ENCODE data around the gene THBD. TPM values are rescaled to one million over a fixed set of nuclear protein-coding genes. Genes with fewer than 3 reads are reported as not detected.

Gene THBD
- total RNA-seq, 4 donors from 2014 or later = 144 to 213 (median 178) TPM

DNA sequence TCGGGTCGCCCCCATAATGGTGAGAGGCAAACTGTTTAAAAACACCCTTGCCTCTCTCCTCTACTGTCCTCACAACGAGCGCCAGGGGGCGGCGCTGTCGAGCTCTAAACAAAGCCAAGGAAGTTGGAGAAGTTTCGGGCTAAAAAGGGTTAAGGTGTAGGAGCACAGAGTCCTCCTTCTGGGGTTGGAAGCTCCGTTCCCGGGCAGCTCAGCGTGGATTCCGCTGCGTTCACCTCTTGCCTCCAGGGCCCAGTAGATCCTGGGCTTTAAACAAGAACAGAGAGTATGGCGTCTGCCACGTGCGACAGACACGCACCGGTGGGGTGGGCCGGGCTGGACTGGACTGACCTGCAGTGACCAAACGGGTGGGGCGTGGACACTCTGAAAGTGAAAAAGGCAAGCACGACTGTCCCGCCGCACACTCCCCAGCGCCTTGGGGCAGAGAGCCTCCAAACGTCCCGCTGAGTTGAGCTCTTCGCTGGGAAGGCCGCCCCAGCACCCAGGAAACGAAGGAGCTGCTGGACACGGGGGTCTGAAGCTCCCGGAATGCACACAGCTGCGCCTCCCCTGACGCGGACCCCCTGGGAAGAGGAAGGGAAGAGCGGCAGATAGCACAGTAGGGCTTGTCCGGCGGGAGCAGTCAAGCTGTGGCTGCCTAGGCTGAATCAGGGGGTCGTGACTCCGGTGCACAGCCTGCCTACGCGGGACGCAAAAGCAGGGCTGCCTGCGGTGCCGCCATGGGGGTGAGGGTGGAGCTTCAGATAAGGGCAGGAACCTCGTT, 1.6 kb upstream of the THBD start:
- intact Hi-C loops (cut with DNase I; ENCODE audit: low total_unique reads) = loop anchor here (2.0 to 10.0 kb wide), 3 partner anchors 104 to 284 kb away; no protein-coding TSS in a partner anchor

DNA sequence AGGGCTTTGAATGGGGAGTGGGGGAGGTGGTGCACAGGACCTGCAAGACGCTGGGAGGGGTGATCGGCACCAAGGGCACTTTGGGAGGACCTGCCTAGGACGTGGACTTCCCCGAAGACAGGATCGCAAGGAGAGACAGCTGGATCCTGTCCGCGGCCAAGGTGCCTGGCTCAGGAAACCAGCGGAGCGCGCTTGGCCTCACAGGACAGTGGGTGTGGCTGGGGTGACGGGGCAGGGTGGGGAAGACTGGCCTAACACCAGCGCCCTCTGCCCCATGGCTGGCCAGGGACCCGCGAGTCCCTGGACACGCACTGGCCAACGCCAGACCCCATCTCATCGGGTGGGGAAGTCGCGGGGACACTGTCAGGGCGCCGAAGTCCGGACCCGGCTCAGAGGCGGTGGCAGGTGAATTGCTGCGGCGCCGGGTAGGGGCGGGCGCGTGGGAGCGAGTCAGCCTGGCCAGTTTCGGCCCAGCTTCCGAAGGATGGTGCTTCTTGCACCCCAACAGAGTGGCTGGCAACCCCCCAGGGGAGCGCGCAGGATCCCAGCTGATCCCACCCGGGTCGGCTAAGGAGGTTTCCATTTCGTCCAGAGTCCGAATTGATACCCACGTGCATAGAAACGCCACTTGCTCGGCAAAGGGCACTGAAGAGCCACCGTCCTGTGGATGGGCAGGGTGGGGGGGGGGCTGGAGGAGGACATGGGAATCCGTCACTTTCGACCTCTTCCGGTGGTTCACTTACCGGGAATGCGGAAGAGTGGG, 785 bp upstream of the THBD start:
- DNase-seq (ENCODE audit: low spot score in 2 of 2) = peak; percentile 43 to 92
- intact Hi-C loops (cut with DNase I; ENCODE audit: low total_unique reads) = loop anchor here (2.0 to 10.0 kb wide), 3 partner anchors 105 to 285 kb away; no protein-coding TSS in a partner anchor
- WGBS, 2 donors = 1% methylated on average over 21 to 47 of the region's 48 CpGs
- TF ChIP-seq POLR2A (IDR thresholded peaks at IDR 0.05) = no peak
- TF ChIP-seq, protein P1, sequence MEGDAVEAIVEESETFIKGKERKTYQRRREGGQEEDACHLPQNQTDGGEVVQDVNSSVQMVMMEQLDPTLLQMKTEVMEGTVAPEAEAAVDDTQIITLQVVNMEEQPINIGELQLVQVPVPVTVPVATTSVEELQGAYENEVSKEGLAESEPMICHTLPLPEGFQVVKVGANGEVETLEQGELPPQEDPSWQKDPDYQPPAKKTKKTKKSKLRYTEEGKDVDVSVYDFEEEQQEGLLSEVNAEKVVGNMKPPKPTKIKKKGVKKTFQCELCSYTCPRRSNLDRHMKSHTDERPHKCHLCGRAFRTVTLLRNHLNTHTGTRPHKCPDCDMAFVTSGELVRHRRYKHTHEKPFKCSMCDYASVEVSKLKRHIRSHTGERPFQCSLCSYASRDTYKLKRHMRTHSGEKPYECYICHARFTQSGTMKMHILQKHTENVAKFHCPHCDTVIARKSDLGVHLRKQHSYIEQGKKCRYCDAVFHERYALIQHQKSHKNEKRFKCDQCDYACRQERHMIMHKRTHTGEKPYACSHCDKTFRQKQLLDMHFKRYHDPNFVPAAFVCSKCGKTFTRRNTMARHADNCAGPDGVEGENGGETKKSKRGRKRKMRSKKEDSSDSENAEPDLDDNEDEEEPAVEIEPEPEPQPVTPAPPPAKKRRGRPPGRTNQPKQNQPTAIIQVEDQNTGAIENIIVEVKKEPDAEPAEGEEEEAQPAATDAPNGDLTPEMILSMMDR (IDR thresholded peaks at IDR 0.05) = no peak
- H3K4me3 ChIP-seq (ENCODE audit: low read depth, poor library complexity, severe bottlenecking) = peak overlapping the region; percentile 41

More for the DNA sequence above, 1.6 kb upstream of the THBD start:
- TF ChIP-seq, protein P1 (IDR thresholded peaks at IDR 0.05) = no peak
- no peak for TF ChIP-seq POLR2A (IDR thresholded peaks at IDR 0.05)
- H3K4me3 ChIP-seq (ENCODE audit: low read depth, poor library complexity, severe bottlenecking) = peak overlapping the region; percentile 31
- WGBS, 2 donors = 10 to 23% methylated on average over 29 to 46 of the region's 46 CpGs
- DNase-seq (ENCODE audit: low spot score in 2 of 2) = peak; percentile 84 to 96

DNA sequence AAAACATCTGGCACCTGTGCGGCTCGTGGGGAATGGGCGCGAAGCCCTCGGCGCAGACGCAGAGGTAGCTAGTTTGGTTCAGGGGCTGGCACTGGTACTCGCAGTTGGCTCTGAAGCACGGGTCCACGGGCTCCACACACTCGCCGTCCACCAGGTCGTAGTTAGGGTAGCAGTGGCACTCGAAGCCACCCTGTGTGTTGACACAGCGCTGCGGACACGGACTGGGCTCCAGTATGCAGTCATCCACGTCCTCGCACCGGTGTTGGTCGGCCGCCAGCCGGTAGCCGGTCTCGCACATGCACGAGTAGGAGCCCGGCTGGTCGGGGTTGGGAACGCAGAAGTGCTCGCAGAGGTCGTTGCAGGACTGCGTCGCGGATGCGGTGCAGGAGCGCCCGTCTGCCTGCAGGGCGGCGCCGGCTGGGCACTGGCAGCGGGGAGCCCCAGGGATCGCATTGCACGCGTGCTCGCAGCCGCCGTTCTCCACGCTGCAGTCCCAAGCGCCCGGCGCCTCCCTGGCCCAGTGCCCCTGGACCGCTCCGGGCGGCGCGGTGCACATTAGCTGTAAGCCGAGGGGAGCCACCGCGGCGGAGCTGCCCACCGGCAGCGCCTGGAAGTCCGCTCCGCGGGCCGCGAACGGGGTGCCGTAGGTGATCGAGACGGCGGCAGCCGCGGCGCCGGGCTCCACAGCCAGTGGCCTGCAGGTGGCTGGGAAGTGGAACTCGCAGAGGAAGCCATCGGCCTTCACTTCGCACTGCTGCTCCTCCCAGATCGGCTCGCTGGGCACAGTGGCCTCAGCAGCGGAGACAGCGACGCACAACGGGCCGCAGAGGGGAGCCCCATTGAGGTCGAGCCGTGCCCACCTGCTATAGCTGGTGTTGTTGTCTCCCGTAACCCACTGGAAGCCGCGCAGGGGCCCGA, 930 bp downstream of the THBD start:
- peak overlapping the region; percentile 36 for H3K4me3 ChIP-seq (ENCODE audit: low read depth, poor library complexity, severe bottlenecking)
- DNase-seq (ENCODE audit: low spot score in 2 of 2) = peak; percentile 41 to 91
- TF ChIP-seq, protein P1 (IDR thresholded peaks at IDR 0.05) = no peak
- TF ChIP-seq POLR2A (IDR thresholded peaks at IDR 0.05) = no peak
- WGBS, 2 donors = 3 to 11% methylated on average over 49 to 56 of the region's 92 CpGs
- intact Hi-C loops (cut with DNase I; ENCODE audit: low total_unique reads) = loop anchor here (5.0 to 10.0 kb wide), 2 partner anchors 304 to 354 kb away; partner anchors contain the start of gene NXT1

DNA sequence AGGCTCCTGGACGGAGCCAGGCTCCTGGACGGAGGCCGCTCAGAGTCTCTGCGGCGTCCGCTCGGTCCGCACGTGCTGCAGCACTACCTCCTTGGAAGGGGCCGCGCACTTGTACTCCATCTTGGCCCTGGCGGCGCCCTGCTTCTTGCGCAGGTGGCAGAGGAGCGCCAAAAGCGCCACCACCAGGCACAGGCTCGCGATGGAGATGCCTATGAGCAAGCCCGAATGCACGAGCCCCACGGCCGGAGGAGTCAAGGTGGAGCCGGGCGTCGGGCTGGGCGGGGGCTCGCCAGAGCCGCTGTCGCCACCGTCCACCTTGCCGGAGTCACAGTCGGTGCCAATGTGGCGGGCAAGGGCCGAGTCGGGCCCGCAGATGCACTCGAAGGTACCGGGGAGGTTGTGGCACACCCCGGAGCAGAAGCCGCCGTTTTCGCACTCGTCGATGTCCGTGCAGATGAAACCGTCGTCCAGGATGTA, 1.7 kb downstream of the THBD start:
- DNase-seq (ENCODE audit: low spot score in 2 of 2) = no peak
- H3K4me3 ChIP-seq (ENCODE audit: low read depth, poor library complexity, severe bottlenecking) = peak overlapping the region; percentile 36
- TF ChIP-seq POLR2A (IDR thresholded peaks at IDR 0.05) = no peak
- TF ChIP-seq, protein P1 (IDR thresholded peaks at IDR 0.05) = no peak
- intact Hi-C loops (cut with DNase I; ENCODE audit: low total_unique reads) = loop anchor here (5.0 to 10.0 kb wide), 2 partner anchors 305 to 353 kb away; partner anchors contain the start of gene NXT1
- WGBS, 2 donors = 39 to 40% methylated on average over 43 to 47 of the region's 47 CpGs
